HG02763 (cell line): ENCODE results near the gene STK32B.

Source experiments
- ATAC-seq: cut with Tn5 transposase; IDR thresholded peaks from one replicate; pipeline ENCODE4 v1.9.1; 2021; ENCODE audit warnings: mild to moderate bottlenecking, moderate library complexity; ENCODE audit not compliant: unreplicated experiment

Gene STK32B

GRCh38 chr4:5503336-5503936 is 452.2 kb downstream of the STK32B start:
- no peak for ATAC-seq

- ATAC-seq = no peak
Measured at GRCh38 chr4:5504486-5504885, 453.2 kb downstream of the STK32B start.

- ATAC-seq = no peak
Measured at GRCh38 chr4:5510504-5510903, 459.2 kb downstream of the STK32B start.

- ATAC-seq = no peak
Measured at GRCh38 chr4:5511791-5512190, 460.5 kb downstream of the STK32B start.

GRCh38 chr4:5515646-5516045 is 464.4 kb downstream of the STK32B start:
- no peak for ATAC-seq

- ATAC-seq = no peak
Measured at GRCh38 chr4:5517372-5517771, 466.1 kb downstream of the STK32B start.

- ATAC-seq = no peak
Measured at GRCh38 chr4:5524446-5525299, 473.4 kb downstream of the STK32B start.

GRCh38 chr4:5526080-5526846 is 475.0 kb downstream of the STK32B start:
- ATAC-seq = no peak

- no peak for ATAC-seq
Measured at GRCh38 chr4:5527211-5527610, 475.9 kb downstream of the STK32B start.

GRCh38 chr4:5528031-5528436 is 476.8 kb downstream of the STK32B start:
- no peak for ATAC-seq

- ATAC-seq = no peak
Measured at GRCh38 chr4:5532100-5532499, 480.8 kb downstream of the STK32B start.

GRCh38 chr4:5539584-5539983 is 488.3 kb downstream of the STK32B start:
- ATAC-seq = no peak

- no peak for ATAC-seq
Measured at GRCh38 chr4:5541169-5541568, 489.9 kb downstream of the STK32B start.

- ATAC-seq = no peak
Measured at GRCh38 chr4:5543681-5544080, 492.4 kb downstream of the STK32B start.

GRCh38 chr4:5544762-5545161 is 493.5 kb downstream of the STK32B start:
- no peak for ATAC-seq

GRCh38 chr4:5545271-5545670 is 494.0 kb downstream of the STK32B start:
- no peak for ATAC-seq

GRCh38 chr4:5547651-5548249 is 496.5 kb downstream of the STK32B start:
- no peak for ATAC-seq
